Stimulated activated CD8-positive, alpha-beta memory T cell treated with anti-CD3 and anti-CD28 coated beads, Interleukin-2, amount 100 ng/mL, for 48 hours (primary cell): ENCODE measurements around the gene IP6K2.
A peak's percentile ranks its signal among the peaks of the same experiment; 100 is the strongest.
"Not testable (repeated sequence)": the region's sequence is repeated elsewhere in the genome, so short reads cannot be mapped to it uniquely, and the experiment has no call there.

Experiments used
- DNase-seq, 2 donors: peaks; one replicate each; pipeline ENCODE4 v3.0.0-alpha.2; 2020; ENCODE audit warnings: low read depth in 2 of 2

IP6K2 gene

GRCh38 chr3:48716982-48717746 lies at the start of gene IP6K2:
IP6K2 (minus strand) TSS chr3:48717221; CDS start chr3:48695291, 21,930 bp downstream.
- DNase-seq = peak; percentile 99 to 100

- no peak for DNase-seq
These were observed 48.4 kb upstream of the IP6K2 start for GRCh38 chr3:48765376-48765775.

GRCh38 chr3:48762816-48763215 lies 45.8 kb upstream of the IP6K2 start:
- DNase-seq = no peak

- not testable (repeated sequence) for DNase-seq
These were observed 43.0 kb upstream of the IP6K2 start for GRCh38 chr3:48759991-48760540.

GRCh38 chr3:48759531-48759930 lies 42.5 kb upstream of the IP6K2 start:
- not testable (repeated sequence) for DNase-seq

GRCh38 chr3:48759071-48759470 lies 42.0 kb upstream of the IP6K2 start:
- DNase-seq = no peak

- DNase-seq = peak in 1 of 2 donors; percentile 4
These were observed 39.6 kb upstream of the IP6K2 start for GRCh38 chr3:48756640-48757039.

- no peak for DNase-seq
These were observed 33.8 kb upstream of the IP6K2 start for GRCh38 chr3:48750856-48751255.

GRCh38 chr3:48748754-48749153 lies 31.7 kb upstream of the IP6K2 start:
- DNase-seq = no peak

- no peak for DNase-seq
These were observed 30.7 kb upstream of the IP6K2 start for GRCh38 chr3:48747706-48748105.

- DNase-seq = no peak
These were observed 30.1 kb upstream of the IP6K2 start for GRCh38 chr3:48747015-48747615.

GRCh38 chr3:48743773-48744172 lies 26.8 kb upstream of the IP6K2 start:
- DNase-seq = no peak

- not testable (repeated sequence) for DNase-seq
These were observed 24.2 kb upstream of the IP6K2 start for GRCh38 chr3:48741226-48741625.

GRCh38 chr3:48739955-48740823 lies 23.2 kb upstream of the IP6K2 start:
- peak; percentile 37 to 40 for DNase-seq

- no peak for DNase-seq
These were observed 22.6 kb upstream of the IP6K2 start for GRCh38 chr3:48739617-48739954.

GRCh38 chr3:48738926-48739616 lies 22.1 kb upstream of the IP6K2 start:
- DNase-seq = no peak

GRCh38 chr3:48738144-48738536 lies 21.1 kb upstream of the IP6K2 start:
- no peak for DNase-seq

GRCh38 chr3:48735075-48735767 lies 18.2 kb upstream of the IP6K2 start:
- not testable (repeated sequence) for DNase-seq

- DNase-seq = not testable (repeated sequence)
These were observed 17.5 kb upstream of the IP6K2 start for GRCh38 chr3:48734541-48734940.

- not testable (repeated sequence) for DNase-seq
These were observed 16.9 kb upstream of the IP6K2 start for GRCh38 chr3:48733752-48734518.
